Stimulated activated CD4-positive, alpha-beta T cell treated with anti-CD3 and anti-CD28 coated beads, Interleukin-15, amount 100 ng/mL, for 48 hours (primary cell): ENCODE data around the gene CACNA2D4.

Experiments
- DNase-seq, 2 donors: peaks; one replicate each; pipeline ENCODE4 v3.0.0-alpha.2; 2020; ENCODE audit warnings: low read depth in 2 of 2

Gene CACNA2D4

DNA sequence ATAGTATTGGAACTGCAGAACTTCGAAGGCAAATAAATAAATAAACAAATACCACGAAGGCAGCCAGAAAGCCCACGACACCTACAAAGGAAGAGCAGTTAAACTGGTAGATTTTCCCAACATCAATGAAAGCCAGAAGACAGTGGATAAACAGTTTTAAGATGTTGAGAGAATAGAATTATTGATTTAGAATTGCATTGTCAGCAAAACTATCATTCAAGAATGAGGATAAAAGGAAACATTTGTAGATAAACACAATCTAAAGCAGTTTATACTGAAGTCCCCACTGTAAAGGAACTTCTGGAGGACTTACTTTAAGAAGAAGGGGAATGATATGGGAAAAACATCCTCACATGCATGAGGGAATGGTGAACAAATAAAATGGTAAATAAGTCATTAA lies 29.5 kb downstream of the CACNA2D4 start:
- DNase-seq: no peak

DNA sequence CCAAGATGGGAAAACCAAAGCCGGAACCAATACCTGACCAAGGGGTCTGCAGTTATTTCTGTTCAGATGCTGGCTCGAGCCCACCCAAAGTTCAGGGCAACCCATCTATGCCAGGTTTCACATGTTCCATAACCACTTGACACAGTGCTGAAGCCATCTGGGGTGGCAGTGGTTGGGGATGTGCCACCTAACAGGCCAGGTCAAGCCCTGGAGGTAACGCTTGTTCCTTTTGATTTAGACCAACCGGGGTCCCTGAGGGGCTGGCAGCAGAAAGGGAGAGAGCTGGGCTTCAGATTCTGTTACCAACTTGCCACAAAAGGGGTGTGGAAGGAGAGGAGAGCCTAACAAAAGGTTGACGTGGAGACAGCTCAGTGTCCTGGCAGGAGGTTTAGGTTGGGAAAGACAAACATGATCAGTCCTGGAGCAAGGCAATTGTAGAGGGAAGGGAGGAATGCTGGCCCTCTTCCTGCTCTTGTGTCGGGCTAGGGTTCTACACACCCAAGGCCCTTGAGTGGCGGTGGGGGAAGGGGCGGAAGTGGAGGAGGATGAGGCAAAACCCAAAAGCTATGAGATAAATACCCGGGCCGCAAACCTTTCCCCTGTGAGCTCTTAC lies 31.9 kb downstream of the CACNA2D4 start:
- no peak for DNase-seq

- no peak for DNase-seq
These were observed 32.7 kb downstream of the CACNA2D4 start for GRCh38 chr12:1885599-1886245.

GRCh38 chr12:1885082-1885596 lies 33.3 kb downstream of the CACNA2D4 start:
- no peak for DNase-seq

DNA sequence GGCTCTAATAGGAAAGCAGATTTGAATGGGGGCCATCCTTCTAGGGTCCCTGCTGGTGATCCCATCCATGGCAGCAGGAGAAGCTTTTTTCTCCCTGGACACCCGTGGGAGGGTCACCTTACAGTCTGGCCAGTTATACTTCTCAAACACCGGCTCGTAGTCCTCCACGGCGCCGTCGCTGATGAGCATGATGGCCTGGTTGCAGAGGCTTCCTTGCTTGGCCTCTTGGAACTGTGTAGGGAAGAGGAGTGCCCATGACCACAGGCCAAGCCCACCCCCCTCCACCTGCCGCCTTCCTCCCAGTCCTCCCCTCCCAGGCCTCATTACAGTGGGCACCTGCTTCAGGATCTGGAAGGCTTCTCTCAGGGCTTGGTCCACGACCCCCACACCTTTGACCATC lies 33.8 kb downstream of the CACNA2D4 start:
- no peak for DNase-seq

GRCh38 chr12:1883513-1883912 lies 34.9 kb downstream of the CACNA2D4 start:
- no peak for DNase-seq

DNA sequence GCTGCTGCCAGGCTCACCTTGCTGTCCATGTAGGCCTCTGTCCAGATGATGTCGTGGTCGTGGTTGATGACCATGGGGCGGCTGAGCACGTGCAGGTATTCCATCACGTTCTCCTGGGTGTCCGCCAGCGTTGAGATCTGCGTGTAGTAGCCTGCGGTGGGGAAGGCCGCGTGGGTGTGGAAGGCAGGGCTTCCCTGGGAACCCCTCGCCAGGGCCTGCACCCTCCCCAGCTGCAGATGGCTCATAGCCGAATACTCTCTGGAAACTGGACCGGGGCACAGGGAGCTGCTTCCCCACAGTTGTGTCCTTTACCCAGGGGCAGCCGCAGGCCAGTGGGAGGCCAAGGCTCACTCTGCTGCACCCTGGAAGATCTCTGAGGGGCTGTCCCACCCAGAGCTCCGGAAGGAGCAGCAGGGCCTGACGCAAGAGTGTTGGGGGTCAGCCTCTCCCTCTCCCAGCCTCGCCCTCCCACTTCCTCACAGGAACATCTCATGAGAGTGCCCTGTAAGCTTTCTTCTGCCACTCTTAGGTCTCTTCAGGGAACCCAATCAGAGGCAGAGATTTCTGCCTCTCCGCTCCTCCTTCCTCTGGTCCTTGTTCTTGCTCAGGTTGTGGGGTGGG lies 35.5 kb downstream of the CACNA2D4 start:
- DNase-seq: no peak

DNA sequence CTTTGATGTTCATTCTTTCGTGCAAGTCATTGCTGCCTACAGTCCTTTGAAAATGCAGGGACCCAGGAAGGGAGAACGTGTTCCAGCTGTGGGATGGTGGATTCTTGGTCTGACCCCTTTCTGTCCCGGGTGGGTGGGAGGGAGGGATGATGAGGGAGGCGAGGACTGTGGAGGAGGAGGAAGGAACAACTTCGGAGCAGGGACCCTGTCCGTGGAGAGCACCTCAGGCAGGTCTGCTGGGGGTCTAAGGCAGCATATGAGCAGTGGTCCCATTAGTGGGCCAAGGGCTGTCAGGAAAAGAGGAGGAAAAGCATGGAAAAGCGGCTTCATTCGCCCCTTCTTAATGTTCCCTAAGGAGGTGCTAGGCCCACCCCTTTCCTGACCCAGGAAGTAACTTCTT lies 36.0 kb downstream of the CACNA2D4 start:
- DNase-seq: no peak

- no peak for DNase-seq
These were observed 36.5 kb downstream of the CACNA2D4 start for GRCh38 chr12:1881936-1882335.

GRCh38 chr12:1881301-1881700 lies 37.2 kb downstream of the CACNA2D4 start:
- DNase-seq: no peak

DNA sequence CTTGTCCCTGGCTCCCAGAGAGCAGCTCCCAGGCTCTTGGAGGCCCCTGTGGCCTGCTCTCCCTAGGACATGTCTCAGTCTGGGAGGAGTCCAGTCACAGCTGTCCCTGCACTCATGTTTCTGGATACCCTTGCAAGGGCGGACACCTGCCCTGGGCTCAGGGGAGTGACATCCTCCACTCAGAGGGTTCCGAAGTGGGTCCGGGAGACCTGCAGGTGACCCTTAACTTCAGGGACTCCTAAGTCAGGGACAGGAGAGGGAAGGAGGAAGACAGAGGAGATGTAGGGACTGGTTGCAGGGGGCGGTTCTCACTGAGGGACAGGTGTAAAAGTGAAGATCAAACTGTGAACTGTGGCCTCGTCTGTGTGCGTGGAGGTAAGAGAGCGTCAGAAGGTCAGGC lies 37.6 kb downstream of the CACNA2D4 start:
- DNase-seq: no peak

DNA sequence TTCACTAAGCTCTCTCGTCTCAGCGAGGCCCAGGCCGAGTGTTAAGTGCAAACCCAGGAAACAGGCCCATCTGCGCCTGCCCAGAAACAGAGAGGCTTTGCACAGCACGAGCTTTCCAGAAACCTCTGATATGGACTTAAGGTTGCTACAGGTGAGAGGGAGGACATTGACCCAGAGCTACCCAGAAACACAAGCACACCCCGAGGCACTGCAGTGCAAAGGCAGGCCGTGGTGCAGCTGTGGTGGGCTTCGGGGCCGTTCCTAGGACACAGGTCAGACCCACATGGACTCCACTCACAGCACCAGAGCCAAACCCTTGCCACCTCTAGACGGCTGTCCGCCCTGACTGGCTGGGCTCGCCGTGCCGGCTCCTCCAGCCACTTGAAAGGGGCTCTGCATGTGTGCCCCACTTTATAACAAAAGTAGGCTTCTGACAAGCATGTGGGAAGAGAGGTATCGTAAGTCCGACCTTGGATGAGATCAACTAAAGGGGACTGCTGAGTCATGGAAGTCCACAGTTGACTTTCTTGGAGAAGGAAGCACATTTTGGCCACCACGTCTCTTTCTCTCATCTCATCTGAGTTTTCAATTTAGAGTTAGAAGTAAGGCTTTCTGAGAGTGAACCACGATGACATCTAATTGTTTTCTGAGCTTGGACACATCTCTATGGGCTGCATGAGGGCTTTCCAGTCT lies 38.2 kb downstream of the CACNA2D4 start:
- no peak for DNase-seq

GRCh38 chr12:1879633-1880032 lies 38.8 kb downstream of the CACNA2D4 start:
- no peak for DNase-seq

DNA sequence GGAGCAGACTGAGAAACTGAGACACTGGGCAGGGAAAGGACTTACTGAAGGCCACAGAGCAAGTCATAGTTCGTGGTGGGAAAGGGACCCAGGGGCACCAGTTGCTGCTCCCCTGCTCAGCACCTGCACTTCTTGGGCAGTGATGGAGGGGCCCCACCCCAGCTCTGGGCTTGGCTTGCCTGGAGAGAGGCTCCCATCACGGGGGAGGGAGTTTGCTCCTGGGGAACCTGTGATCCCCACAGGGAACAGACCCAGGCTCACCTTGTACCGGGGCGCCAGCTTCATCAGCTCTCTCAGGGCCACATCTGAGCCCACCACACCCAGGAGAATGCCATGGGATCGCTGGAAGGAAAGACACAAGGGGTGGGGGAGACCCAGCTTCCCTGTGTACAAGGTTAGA lies 39.8 kb downstream of the CACNA2D4 start:
- DNase-seq: no peak

DNA sequence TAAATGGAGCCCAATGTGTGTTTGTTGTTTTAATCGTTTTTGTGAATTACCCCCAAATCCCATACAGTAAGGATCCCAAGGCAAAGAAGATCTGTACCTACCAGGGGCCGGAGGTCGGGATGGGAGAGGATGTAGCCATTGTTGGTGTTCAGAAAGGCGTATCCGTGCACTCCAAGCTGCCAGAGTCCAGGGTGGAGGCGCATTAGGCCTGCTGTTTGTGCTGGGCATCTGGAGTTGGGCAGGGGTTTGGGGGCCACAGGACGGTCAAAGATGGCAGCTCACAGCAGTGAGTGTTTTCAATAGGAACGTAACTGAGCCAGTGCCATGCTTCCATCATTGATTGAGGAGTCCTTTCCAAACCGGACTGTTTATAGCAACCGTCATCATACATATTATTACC lies 40.2 kb downstream of the CACNA2D4 start:
- DNase-seq: no peak

GRCh38 chr12:1877169-1877878 lies 41.1 kb downstream of the CACNA2D4 start:
- no peak for DNase-seq

GRCh38 chr12:1876086-1876485 lies 42.4 kb downstream of the CACNA2D4 start:
- no peak for DNase-seq

GRCh38 chr12:1875608-1876007 lies 42.8 kb downstream of the CACNA2D4 start:
- no peak for DNase-seq

GRCh38 chr12:1873531-1874510 lies 44.6 kb downstream of the CACNA2D4 start:
- no peak for DNase-seq

- no peak for DNase-seq
These were observed 46.0 kb downstream of the CACNA2D4 start for GRCh38 chr12:1872448-1872847.

- DNase-seq: no peak
These were observed 46.5 kb downstream of the CACNA2D4 start for GRCh38 chr12:1872001-1872400.
